HG03095 (cell line): ENCODE results near the gene ASPDH.

Source experiments
- ATAC-seq: cut with Tn5 transposase; IDR thresholded peaks from one replicate; pipeline ENCODE4 v1.9.1; 2021; ENCODE audit warnings: moderate library complexity; ENCODE audit not compliant: unreplicated experiment

Gene ASPDH

GRCh38 chr19:50516456-50516855 is 2.7 kb upstream of the ASPDH start:
- ATAC-seq, result no peak

GRCh38 chr19:50515168-50515561 is 1.5 kb upstream of the ASPDH start:
- ATAC-seq, result no peak

GRCh38 chr19:50514346-50515167 is 844 bp upstream of the ASPDH start:
- no peak for ATAC-seq

GRCh38 chr19:50512999-50513745 is 541 bp downstream of the ASPDH start:
- no peak for ATAC-seq

- ATAC-seq, result no peak
Observed at GRCh38 chr19:50512112-50512998, 1.4 kb downstream of the ASPDH start.

GRCh38 chr19:50511069-50511822 is 2.5 kb downstream of the ASPDH start, which contains the start of gene JOSD2:
JOSD2 (minus strand) TSS chr19:50511191; CDS start chr19:50510431, 760 bp downstream.
- peak; percentile 74 for ATAC-seq

- ATAC-seq, result no peak
Observed at GRCh38 chr19:50510700-50511068, 3.0 kb downstream of the ASPDH start.

GRCh38 chr19:50510121-50510670 is 3.5 kb downstream of the ASPDH start:
- ATAC-seq, result no peak

- ATAC-seq, result no peak
Observed at GRCh38 chr19:50509366-50509765, 4.3 kb downstream of the ASPDH start.

GRCh38 chr19:50508843-50509190 is 4.9 kb downstream of the ASPDH start:
- no peak for ATAC-seq

GRCh38 chr19:50507376-50507775 is 6.3 kb downstream of the ASPDH start:
- no peak for ATAC-seq

GRCh38 chr19:50506700-50507099 is 7.0 kb downstream of the ASPDH start:
- no peak for ATAC-seq

GRCh38 chr19:50505856-50506611 is 7.7 kb downstream of the ASPDH start:
- no peak for ATAC-seq

GRCh38 chr19:50501568-50502475 is 11.9 kb downstream of the ASPDH start:
- no peak for ATAC-seq

- no peak for ATAC-seq
Observed at GRCh38 chr19:50501186-50501567, 12.5 kb downstream of the ASPDH start.

GRCh38 chr19:50500753-50501151 is 13.0 kb downstream of the ASPDH start:
- no peak for ATAC-seq

- no peak for ATAC-seq
Observed at GRCh38 chr19:50500060-50500752, 13.5 kb downstream of the ASPDH start.
